ENCODE measurements around the gene PHACTR4. TPM values are rescaled to one million over a fixed set of nuclear protein-coding genes. Genes with fewer than 3 reads are reported as not detected.
A peak's percentile ranks its signal among the peaks of the same experiment; 100 is the strongest.
"Not testable (repeated sequence)": the region's sequence is repeated elsewhere in the genome, so short reads cannot be mapped to it uniquely, and the experiment has no call there.

The PHACTR4 gene
- total RNA-seq, 2 donors from 2014 or later, result 29.7 to 33.7 TPM

GRCh38 chr1:28535180-28535579 is 165.6 kb downstream of the PHACTR4 start:
- H3K4me3 Mint-ChIP-seq, result no peak overlapping the region
- no peaks in the 10 kb centered on the region for H3K4me1 Mint-ChIP-seq (ENCODE audit: low read depth)

GRCh38 chr1:28537457-28538199 is 168.1 kb downstream of the PHACTR4 start:
- no peak for ATAC-seq (replicated peaks in 1 of 2)
- H3K36me3 Mint-ChIP-seq (ENCODE audit: insufficient read depth in 2 of 2), result peaks cover 4 to 5% of the 10 kb centered on the region in 2 donors
- H3K27me3 Mint-ChIP-seq (ENCODE audit: low read depth), result no peaks in the 10 kb centered on the region
- no peaks in the 10 kb centered on the region for H3K4me1 Mint-ChIP-seq (ENCODE audit: low read depth)
- H3K9me3 Mint-ChIP-seq, result no peaks in the 10 kb centered on the region
- no peak overlapping the region for H3K27ac Mint-ChIP-seq
- DNase-seq, result no peak
- no peak overlapping the region for H3K4me3 Mint-ChIP-seq

More at GRCh38 chr1:28535180-28535579, 165.6 kb downstream of the PHACTR4 start:
- Mint-ChIP-seq H3K9me3 (no peaks in the 10 kb centered on the region), H3K27me3 (ENCODE audit: low read depth) (no peaks in the 10 kb centered on the region), H3K36me3 (ENCODE audit: insufficient read depth in 2 of 2) (peaks cover 5 to 15% of the 10 kb centered on the region in 2 donors), H3K27ac (peak overlapping the region; percentile 26)
- DNase-seq (no peak), ATAC-seq (replicated peaks in 1 of 2) (no peak)

DNA sequence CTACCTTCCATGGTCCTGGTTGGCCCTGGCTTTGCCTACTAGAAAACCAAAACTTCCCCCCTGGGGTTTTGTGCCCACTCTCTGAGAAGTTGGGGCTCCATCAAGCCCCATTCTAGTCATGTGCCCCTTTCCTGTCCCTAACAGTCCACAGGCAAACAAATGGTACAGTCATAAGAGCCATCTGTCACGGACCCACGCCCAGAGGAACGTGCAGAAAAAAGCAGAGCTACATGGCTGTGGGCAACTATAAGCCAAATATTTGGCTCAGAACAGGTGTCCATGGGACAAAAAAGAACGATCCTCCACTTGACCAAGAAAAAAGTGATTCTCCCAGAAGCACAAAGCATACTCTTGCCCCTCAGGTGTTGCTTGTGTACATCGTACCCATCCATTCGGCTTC is 168.7 kb downstream of the PHACTR4 start:
- H3K27ac Mint-ChIP-seq, result no peak overlapping the region
- no peaks in the 10 kb centered on the region for H3K9me3 Mint-ChIP-seq
- ATAC-seq (replicated peaks in 1 of 2), result no peak

GRCh38 chr1:28540651-28541050 is 171.1 kb downstream of the PHACTR4 start:
- Mint-ChIP-seq H3K9me3 (no peaks in the 10 kb centered on the region), H3K36me3 (ENCODE audit: insufficient read depth in 2 of 2) (peaks cover 0 to 3% of the 10 kb centered on the region in 2 donors), H3K4me3 (no peak overlapping the region), H3K27me3 (ENCODE audit: low read depth) (no peaks in the 10 kb centered on the region), H3K4me1 (ENCODE audit: low read depth) (no peaks in the 10 kb centered on the region), H3K27ac (no peak overlapping the region)
- no peak for DNase-seq
- ATAC-seq (replicated peaks in 1 of 2), result no peak

More for the DNA sequence above, 168.7 kb downstream of the PHACTR4 start:
- no peak for DNase-seq
- no peaks in the 10 kb centered on the region for H3K27me3 Mint-ChIP-seq (ENCODE audit: low read depth)
- H3K36me3 Mint-ChIP-seq (ENCODE audit: insufficient read depth in 2 of 2), result peaks cover 4 to 5% of the 10 kb centered on the region in 2 donors
- no peak overlapping the region for H3K4me3 Mint-ChIP-seq
- H3K4me1 Mint-ChIP-seq (ENCODE audit: low read depth), result no peaks in the 10 kb centered on the region

GRCh38 chr1:28541414-28542015 is 172.0 kb downstream of the PHACTR4 start:
- not testable (repeated sequence) for DNase-seq; H3K36me3 Mint-ChIP-seq (ENCODE audit: insufficient read depth in 2 of 2); H3K27me3 Mint-ChIP-seq (ENCODE audit: low read depth); H3K4me3 Mint-ChIP-seq; ATAC-seq (replicated peaks in 1 of 2); H3K9me3 Mint-ChIP-seq; H3K4me1 Mint-ChIP-seq (ENCODE audit: low read depth); H3K27ac Mint-ChIP-seq

- Mint-ChIP-seq H3K4me1 (ENCODE audit: low read depth) (no peaks in the 10 kb centered on the region), H3K9me3 (no peaks in the 10 kb centered on the region), H3K36me3 (ENCODE audit: insufficient read depth in 2 of 2) (no peaks in the 10 kb centered on the region), H3K27ac (no peak overlapping the region), H3K27me3 (ENCODE audit: low read depth) (no peaks in the 10 kb centered on the region), H3K4me3 (no peak overlapping the region)
- DNase-seq (no peak), ATAC-seq (replicated peaks in 1 of 2) (no peak)
Measured at GRCh38 chr1:28545246-28545628, 175.7 kb downstream of the PHACTR4 start.

GRCh38 chr1:28548318-28548717 is 178.8 kb downstream of the PHACTR4 start:
- Mint-ChIP-seq H3K4me3 (no peak overlapping the region), H3K27ac (no peak overlapping the region)

More at GRCh38 chr1:28548318-28548717, 178.8 kb downstream of the PHACTR4 start:
- peaks cover 5% of the 10 kb centered on the region for H3K4me1 Mint-ChIP-seq (ENCODE audit: low read depth)
- no peak for DNase-seq
- H3K9me3 Mint-ChIP-seq, result no peaks in the 10 kb centered on the region
- ATAC-seq (replicated peaks in 1 of 2), result no peak
- peaks cover 2% of the 10 kb centered on the region in 2 donors for H3K36me3 Mint-ChIP-seq (ENCODE audit: insufficient read depth in 2 of 2)
- H3K27me3 Mint-ChIP-seq (ENCODE audit: low read depth), result no peaks in the 10 kb centered on the region

Other genes with a start within 250 kb of the PHACTR4 start
- under 1 TPM; 0.12 to 0.46 TPM for gene PTAFR, start 193.1 kb upstream of the PHACTR4 start, total RNA-seq
- gene DNAJC8, start 136.7 kb upstream of the PHACTR4 start, total RNA-seq, result 10 to 100 TPM; 61.9 to 63.7 TPM
- gene ATP5IF1, start 133.6 kb upstream of the PHACTR4 start, total RNA-seq, result 100 to 1,000 TPM; 147 to 163 TPM
- 100 to 1,000 TPM in 1 of 2 donors, 10 to 100 TPM in 1; 85.3 to 101 TPM for gene SESN2, start 110.2 kb upstream of the PHACTR4 start, total RNA-seq
- 10 to 100 TPM; 25.9 to 27.9 TPM for gene MED18, start 40.7 kb upstream of the PHACTR4 start, total RNA-seq
- 10 to 100 TPM; 45.3 to 48.3 TPM for gene RCC1, start 136.3 kb downstream of the PHACTR4 start, total RNA-seq
- gene TRNAU1AP, start 183.3 kb downstream of the PHACTR4 start, total RNA-seq, result 10 to 100 TPM; 38.8 to 49.7 TPM
- gene RAB42, start 222.5 kb downstream of the PHACTR4 start, total RNA-seq, result under 1 TPM in 1 of 2 donors, not detected in 1; 0.17 TPM